GM18907 (cell line): ENCODE data around the gene SMARCA2.

ENCODE experiments used
- ATAC-seq: cut with Tn5 transposase; IDR thresholded peaks from one replicate; pipeline ENCODE4 v1.9.1; 2021; ENCODE audit warnings: mild to moderate bottlenecking, moderate library complexity; ENCODE audit not compliant: unreplicated experiment

Gene SMARCA2

DNA sequence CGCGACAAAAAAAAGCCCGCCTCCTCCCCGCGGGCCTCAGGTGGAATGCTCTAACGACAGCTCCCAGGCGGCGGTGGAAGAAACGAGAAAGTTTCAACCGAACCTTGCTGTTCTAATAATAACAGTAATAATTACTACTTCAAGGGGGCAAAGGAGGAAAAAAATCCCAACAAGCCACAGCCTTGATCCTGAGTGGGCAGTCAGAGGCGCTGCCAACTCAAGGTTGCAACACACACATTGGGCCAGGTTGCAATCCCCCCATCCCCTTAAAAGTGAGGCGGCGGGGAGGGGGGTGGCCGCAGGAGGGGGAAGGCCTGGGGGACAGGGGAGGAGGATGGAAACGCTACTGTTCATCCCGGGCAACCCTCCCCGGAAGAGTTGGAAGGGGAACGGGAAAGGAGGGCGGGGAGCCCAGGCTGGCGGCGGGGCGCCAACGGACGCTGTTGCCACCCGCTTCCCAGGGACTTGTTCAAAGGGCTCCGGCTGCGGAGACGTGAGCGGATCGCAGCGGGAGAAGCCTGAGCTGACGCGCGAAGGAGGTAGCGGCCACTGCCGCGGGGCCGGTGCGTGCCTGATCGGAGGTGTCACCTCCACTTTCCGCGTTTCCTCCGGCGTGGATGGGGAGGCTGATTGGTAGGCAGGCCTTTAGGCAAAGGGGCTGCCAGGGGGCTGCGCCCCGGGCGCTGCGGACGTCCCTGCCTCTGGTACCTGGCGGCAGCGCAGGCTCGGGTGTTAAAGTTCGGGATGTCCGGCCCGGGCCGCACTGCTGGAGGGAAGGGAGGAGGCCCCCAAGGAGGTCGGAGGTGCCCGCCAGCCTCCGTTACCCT is 647 bp downstream of the SMARCA2 start:
- peak; percentile 5 for ATAC-seq

DNA sequence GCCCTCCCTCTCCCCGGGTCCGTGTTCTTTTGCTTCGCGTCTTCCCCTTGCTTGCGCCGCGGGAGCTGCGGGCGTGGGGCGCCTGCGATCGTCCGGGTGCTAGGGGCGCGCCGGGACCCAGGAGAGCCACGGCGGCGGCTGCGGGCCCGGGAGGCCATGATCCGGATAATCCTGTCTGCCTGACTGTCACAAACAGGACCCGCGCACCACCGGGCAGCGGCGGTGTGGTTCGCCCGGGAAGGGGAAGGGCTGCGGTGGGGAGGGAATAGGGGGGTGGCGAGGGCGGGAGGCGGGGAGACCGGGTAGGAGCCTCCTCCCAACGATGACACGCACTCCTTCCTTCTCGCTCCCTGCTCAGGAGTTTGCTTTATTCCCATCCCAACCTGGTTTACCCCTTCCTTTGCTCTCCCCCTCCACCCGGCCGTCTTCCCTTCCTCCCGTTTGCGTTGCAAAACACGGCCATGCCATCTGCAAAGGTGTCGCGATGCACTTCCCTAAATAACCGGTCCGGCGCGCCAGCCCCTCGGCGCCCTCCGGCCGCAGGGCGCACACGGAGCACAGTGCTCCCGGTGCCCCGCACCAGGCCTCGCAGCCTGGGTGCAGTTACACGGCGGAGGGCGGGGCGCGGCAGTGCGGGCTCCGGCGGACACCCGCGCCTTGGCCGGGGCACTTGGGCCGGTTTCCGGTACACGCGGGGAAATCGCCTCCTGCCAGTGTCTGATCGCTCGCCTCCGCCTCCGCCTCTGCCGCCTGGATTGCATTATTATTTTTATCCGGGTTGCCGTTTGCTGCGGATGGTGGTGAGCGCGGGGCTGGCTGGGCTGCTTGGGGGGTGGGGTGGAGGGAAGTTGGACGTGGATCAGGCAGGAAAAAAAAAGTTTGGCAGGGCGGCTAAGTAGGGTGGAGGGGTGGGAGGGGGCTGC is 1.5 kb downstream of the SMARCA2 start:
- peak; percentile 10 for ATAC-seq

DNA sequence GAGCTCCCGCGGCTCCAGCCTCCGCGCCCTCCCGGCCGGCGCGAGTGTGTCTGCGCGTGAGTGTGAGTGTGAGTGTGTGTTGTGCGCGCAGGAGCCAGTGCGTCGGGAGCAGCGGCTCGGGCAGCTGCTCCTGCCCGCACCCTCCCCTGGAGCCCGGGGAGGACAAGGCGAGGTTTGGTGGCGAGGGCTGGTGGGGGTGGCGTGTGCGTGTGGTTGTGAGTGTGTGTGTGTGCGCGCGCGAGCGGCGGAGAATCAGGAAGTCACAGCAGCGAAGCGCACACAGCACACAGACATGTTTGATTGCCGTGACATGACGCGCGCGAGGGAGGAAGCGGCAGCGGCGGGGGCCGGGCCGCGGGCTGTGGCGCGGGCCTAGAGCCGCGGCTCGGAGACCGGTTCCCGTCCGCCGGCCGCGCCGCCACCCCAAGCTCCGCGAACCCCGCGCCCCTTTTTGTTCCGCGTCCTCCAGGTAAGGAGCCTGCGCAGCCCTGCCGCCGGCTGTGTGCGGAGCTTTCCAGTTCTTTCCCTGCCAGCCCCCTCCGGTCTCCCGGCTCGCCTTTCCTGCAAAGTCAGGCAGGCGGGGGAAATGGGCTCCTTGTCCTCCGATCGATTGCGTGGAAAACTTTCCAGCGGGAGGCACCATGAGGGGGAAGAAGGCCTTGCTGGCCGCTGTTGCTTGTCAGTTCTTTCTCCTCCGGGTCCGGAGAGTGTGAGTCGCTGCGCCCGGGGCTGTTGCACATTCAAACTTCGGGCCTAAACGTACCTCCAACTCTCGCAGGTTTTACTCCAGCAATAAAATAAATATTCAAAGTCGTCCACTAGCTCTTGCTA is 2.4 kb downstream of the SMARCA2 start:
- peak; percentile 30 for ATAC-seq

DNA sequence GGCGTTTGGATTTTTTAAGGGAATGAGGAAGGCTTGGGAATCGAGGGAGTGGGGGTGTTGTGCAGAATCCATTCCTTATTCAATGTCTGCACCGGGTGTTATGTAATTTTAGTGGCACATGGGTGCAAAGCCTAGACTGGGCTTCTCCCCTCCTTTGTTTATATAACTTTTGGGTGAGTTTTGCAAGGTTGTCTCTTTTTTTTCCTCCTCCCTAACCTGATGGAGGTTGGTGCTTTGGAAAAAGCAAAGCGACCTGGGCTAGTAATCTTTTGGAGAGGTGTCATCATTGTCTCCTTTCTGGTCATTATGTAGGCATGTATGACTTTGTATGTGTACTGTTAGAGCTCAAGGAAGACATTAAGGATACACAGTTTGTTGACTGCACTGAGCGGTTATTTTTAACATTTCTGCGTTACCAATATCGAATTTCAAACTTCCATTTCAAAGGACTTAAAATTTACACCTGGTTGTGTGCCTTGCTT is 3.1 kb downstream of the SMARCA2 start:
- no peak for ATAC-seq

DNA sequence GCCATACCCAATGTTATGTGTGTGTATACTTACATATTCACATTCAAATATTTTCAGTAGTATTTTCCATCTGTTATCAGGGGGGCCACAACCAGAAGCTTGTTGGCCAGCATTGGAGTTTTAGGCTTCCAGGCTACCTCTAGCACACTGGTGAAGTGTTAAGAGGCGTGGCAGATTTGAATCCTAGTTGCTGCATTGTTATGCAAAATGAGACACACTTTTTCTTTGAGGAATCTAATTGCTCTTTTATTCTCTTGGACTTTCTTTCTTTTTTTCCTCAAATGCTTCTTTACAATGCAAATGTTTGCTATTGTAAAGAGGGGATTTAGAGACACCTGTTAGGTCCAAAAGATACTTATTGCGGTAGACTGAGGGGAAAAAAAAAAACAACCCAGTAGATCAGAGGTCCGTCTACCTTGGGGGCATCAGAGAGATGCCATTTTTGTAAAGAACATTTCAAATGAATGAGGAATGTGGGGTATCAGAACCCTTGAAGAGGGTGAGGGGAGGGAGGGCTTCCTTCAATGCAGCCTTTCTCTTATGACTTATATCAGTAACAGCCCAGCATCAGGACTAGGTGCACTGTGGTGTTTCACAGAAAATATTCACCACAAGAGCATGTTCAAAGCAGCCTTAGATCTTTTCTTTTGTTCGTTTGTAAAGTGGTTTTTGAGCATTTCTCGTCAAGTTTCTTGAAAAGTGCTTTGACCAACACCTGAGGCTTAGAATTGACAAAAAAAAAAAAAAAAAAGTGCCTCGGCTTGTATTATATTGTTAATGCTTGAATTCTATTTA is 3.8 kb downstream of the SMARCA2 start:
- ATAC-seq, result no peak

DNA sequence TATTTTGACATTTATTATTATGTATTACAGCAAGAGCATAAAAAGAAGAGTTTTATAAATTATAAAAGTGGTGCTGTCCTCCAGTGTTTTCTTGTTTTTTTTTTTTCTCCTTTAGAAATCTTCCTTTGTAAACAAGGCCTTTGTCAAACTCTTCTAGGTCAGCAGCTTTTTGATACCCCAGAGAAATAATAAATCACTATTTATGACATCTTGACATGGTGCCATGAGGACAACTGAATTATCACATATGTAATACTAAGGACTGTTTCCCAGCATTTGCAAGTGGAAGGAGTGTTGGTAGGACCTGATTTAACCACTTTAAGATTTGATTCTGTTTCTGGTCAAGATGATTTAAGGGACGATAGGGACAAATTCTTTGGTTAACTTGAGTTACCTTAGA is 4.6 kb downstream of the SMARCA2 start:
- no peak for ATAC-seq

DNA sequence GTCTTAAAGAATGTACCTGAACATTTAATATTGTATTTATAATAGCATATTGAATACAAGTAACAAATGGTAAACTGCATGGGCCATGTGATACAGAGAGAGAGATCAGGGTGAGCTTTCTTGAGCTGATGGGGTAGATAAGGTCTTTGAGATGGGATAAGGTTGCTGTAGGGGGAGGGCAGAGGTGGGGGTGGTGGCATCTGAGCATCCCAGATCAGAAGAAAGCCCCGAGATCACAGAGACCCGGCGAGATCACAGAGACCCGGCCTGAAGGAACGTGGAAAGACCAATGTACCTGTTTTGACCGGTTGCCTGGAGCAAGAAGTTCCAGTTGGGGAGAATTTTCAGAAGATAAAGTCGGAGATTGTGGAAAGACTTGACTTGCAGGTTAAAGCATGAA is 6.6 kb downstream of the SMARCA2 start:
- ATAC-seq, result no peak

DNA sequence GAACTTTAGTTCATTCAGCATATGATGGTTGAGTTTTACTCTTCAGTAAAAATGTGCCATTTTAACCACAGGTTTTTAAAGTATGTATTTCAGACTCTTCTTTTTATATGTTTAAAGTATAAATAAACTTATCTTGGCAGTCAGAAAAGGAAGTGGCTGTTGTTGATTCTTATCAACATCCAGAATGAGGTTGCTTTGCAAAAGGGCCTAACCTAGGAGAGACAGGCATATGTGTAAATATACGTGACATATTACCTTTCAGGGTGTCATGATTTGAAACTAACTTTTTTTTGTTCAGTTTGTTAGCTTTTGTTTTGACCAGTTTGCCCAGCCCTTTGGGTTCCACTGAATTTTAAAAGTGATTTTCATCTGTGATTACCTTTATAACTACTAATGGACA is 7.4 kb downstream of the SMARCA2 start:
- ATAC-seq, result no peak

DNA sequence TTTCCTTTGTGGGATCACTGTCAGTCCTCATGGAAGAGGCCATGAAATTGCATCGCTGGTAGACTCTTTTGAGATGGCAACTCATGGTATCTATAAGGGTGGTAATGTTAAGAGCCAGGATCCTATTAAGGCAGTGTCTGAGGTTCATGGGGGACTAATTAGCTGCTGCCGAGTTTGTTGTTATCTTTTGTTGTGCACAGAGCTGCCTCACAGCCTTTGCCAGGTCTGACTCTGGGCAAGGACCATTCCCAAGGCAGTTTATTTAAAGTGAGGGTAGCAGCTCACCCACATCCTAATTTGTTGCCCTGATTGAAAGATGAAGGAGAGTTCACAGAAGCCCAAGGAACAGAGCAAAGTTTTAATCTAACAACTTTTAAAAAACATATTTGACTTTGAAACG is 7.9 kb downstream of the SMARCA2 start:
- peak; percentile 4 for ATAC-seq

DNA sequence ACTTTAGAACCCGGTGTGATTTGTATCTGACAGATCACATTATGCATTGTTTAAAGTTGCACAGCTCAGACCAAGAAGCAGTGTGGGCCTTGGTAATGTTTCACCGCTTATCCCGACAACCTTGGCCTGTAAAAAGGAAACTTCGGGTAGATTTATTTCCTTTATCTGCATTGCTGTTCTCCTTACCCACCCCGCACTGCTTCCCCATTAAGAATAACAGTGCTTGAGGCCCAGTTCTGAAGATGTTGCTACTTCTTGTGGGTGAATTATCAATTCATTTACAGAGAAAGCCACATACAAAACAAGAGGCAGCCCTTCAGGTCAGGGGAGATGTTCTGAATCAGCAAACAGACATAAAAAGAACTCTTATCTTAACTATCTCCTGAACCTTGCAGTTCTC is 8.4 kb downstream of the SMARCA2 start:
- ATAC-seq, result peak; percentile 82

DNA sequence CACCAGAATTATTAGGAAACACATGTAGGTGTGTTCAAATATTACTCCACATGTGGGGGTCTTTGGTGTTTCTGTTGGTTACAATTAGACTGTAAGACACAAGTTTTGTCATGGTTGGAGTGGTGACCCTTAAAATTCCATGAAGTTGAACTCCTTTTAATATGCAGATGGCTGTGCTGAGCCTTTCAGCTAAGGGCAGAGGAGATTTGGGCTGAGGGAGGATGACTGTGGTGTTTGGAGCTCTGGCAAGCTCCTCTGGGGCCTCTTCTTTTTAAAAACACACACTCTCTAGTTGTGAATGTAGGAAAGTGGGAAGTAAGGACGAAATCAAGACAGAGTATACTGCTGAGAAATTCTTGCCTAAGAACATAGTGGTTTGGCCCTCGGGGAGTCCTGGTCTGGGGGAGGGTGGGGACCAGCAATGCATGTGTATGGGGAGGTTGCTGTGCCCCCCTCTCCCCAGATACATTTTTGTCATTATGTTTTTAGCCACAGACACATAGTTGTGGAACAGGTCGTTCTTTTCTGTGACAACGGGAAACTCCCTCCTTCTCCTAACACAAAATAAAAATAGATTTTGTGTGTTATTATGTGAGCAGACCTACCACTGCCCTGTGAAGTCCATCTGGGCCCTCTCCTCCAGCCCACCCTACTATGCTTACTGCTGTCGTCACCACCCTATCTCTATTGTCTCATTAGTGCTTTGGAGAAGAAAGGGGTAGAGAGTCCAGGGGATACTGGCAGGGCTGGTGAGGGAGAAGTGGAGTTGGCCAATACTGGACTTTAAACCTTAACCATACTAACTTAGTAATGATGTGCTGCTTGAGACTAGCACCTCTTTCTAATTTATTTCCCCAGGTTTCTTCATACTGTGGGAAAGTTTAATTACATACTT is 10.0 kb downstream of the SMARCA2 start:
- no peak for ATAC-seq

DNA sequence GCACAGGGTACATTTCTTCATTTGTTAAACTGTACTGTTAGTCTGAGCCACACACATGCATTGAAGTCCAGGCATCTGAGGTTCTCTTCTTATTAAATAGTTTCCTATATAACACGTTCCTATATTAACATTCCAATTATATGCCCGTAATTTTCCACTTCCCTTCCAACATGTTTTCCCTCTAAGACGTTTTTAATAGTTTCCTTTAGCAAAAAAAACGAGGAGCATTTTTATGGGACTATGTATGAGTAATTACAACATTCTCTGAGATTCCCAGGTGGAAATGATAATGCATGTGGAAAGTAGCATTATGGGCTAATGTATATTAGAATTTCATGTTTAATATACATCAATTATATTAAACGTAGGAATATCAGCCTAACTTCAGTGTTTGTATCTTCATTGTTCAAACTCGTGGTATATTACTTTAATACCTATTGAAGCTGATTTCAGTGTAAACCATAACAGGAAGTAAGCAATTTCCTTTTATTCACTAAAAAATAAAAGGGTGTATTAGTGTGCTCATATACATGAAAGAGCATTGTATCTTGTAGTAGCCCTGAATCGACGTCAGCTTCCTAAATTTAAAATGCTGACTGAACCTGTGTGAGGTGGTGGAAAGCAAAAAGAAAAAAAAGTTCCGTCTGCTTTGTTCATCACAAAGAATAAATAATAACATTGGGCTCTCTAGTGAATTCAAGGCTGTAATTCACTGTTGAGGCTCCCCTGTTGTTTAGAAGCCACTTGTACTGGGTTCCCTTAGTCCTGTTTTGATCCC is 11.3 kb downstream of the SMARCA2 start:
- no peak for ATAC-seq

DNA sequence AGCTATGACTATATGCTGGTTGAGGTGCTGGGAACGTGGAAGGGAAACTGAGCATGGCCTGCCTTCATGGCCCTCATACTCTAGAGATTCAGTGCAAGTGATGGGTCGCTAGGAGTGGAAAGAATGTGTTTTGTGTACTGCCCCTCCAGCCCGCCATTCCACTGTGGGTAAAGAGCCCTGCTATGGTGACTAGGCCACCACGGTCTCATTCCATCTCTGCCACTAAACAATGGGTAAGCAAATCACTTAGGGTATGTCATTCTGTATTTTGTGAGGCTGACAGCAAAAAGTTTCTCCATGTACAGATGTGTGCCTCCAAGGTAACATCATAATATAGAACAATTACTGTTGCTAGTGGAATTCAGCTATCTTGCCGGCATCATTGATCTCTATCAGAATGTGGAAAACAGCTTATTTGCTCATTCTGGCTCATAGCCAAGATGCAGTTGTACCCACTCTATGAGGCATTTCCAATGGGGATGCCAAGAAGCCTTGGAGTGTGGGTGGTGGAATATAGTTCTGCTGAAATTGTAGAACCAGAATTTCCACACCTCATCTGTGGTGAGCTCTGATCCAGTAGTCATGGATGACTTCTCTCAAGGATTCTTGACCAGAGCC is 12.5 kb downstream of the SMARCA2 start:
- ATAC-seq, result no peak

DNA sequence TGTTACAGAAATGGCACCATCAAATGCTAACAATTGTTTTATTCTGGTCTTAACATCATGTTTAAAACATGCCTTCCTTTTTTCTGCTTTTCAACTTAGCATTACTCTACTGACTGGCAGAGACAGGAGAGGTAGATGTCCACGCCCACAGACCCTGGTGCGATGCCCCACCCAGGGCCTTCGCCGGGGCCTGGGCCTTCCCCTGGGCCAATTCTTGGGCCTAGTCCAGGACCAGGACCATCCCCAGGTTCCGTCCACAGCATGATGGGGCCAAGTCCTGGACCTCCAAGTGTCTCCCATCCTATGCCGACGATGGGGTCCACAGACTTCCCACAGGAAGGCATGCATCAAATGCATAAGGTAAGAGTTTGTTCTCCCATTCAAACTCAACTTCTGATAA is 13.7 kb downstream of the SMARCA2 start:
- ATAC-seq, result no peak

DNA sequence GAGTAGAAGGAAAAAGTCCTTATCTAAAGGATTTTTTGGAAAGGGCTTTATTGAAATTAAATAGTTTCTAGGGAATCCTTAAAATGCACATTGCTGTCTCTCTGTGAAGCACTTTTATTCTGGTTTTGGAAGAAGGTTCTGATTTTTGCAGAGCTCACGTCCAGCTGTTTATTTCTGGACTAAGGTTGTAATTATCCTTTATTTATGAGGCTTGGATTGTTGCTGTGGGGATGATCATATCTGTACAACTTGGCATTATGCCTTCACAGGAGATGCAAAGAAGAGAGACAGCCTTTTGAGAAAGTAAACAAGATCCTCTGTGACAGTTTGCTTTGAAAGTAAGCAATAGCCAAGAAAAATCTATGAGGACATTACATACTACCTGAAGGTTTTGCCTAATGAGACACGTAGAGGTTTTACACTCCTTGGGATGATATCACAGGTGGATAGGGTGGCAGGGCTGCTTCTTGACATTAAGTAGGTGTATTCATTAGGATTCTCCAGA is 14.6 kb downstream of the SMARCA2 start:
- no peak for ATAC-seq

DNA sequence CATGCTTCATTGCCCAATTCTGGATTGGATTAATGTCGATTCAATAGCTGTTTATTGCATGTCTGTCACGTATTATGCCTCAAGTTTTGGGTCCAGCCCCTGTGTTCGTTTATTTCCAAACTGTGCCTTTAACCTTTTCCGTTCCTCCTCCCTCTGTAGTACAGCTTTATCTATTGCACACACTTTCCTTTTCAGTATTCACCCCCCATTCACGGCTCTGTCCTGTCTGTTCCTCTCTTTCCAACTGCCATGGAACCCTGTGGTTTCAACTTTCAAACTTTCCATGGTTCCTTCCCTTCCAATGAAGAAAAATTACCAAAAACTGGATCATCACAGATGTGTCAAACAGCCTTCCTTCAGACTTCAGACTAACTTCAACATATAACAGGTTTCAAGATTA is 17.1 kb downstream of the SMARCA2 start:
- no peak for ATAC-seq

DNA sequence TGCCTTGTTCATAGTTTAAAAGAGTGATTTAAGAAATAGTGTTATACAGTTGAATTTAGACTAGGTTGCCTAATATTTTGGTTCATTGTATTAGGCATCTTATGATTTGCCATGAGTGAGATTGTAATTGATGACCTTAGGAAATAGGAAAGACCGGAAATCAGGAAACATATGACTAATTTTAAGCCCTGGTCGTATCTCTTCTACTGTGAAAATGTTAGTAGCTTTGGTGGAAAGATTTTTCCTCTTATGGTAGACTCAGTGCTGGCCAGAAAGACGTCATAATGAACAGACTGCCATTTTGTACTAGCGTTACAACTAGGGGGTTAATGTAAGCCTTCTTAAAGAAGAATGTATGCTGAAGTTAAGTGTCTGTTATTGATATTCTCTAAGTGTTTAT is 21.7 kb downstream of the SMARCA2 start:
- no peak for ATAC-seq
